Activated CD4-positive, alpha-beta T cell treated with anti-CD3 and anti-CD28 coated beads for 36 hours (primary cell): ENCODE measurements around the gene FN1. TPM values are rescaled to one million over a fixed set of nuclear protein-coding genes. Genes with fewer than 3 reads are reported as not detected.

Experiments
- ATAC-seq: fragments of 200-7000 bp; cut with Tn5 transposase; one replicate; pipeline ENCODE4 v1.10.0; 2021; ENCODE audit warnings: mild to moderate bottlenecking, moderate library complexity
- CTCF ChIA-PET: fragments of 350-600 bp; sonication (Branson Sonifier 250); formaldehyde crosslinking; loops from one replicate; lab custom pipeline; 2021; ENCODE audit warnings: antibody characterized with exemption; lab: Charles Lee
- POLR2A ChIA-PET: fragments of 350-600 bp; sonication (Branson Sonifier 250); formaldehyde crosslinking; loops from one replicate; lab custom pipeline; 2021; ENCODE audit warnings: antibody characterized with exemption, inconsistent platforms; lab: Charles Lee
- DNase-seq: peaks from one replicate; pipeline ENCODE4 v3.0.0-alpha.2; 2020
- H3K27ac Mint-ChIP-seq: one replicate; pipeline ENCODE4 v1.8.0; 2021; ENCODE audit warnings: mixed read lengths
- H3K27me3 Mint-ChIP-seq: one replicate; pipeline ENCODE4 v1.8.0; 2021; ENCODE audit warnings: mixed read lengths
- H3K36me3 Mint-ChIP-seq: one replicate; pipeline ENCODE4 v1.8.0; 2021; ENCODE audit warnings: low read depth, mixed read lengths
- H3K4me1 Mint-ChIP-seq: one replicate; pipeline ENCODE4 v1.8.0; 2021; ENCODE audit warnings: mixed read lengths
- H3K4me3 Mint-ChIP-seq: one replicate; pipeline ENCODE4 v1.8.0; 2021; ENCODE audit warnings: mild to moderate bottlenecking, moderate library complexity, mixed read lengths
- H3K9me3 Mint-ChIP-seq: one replicate; pipeline ENCODE4 v1.8.0; 2021; ENCODE audit warnings: low read depth, mixed read lengths
- intact Hi-C, 2 experiments: fragments of 100-400 bp; cut with DNase I in 1 of 2; cut with micrococcal nuclease in 1 of 2; formaldehyde crosslinking; loops; one replicate each; pipeline versions ENCODE4 v1.14.2 to v1.15.1; 2022 to 2024; cut with DNase I, micrococcal nuclease
- total RNA-seq, 2 experiments: library from RNA; stranded (reverse); gene quantifications; one replicate each; pipeline ENCODE4 v1.2.3, GENCODE V29; 2021

FN1 gene
- total RNA-seq, 2 experiments from 2014 or later: 0.59 to 0.70 TPM

DNA sequence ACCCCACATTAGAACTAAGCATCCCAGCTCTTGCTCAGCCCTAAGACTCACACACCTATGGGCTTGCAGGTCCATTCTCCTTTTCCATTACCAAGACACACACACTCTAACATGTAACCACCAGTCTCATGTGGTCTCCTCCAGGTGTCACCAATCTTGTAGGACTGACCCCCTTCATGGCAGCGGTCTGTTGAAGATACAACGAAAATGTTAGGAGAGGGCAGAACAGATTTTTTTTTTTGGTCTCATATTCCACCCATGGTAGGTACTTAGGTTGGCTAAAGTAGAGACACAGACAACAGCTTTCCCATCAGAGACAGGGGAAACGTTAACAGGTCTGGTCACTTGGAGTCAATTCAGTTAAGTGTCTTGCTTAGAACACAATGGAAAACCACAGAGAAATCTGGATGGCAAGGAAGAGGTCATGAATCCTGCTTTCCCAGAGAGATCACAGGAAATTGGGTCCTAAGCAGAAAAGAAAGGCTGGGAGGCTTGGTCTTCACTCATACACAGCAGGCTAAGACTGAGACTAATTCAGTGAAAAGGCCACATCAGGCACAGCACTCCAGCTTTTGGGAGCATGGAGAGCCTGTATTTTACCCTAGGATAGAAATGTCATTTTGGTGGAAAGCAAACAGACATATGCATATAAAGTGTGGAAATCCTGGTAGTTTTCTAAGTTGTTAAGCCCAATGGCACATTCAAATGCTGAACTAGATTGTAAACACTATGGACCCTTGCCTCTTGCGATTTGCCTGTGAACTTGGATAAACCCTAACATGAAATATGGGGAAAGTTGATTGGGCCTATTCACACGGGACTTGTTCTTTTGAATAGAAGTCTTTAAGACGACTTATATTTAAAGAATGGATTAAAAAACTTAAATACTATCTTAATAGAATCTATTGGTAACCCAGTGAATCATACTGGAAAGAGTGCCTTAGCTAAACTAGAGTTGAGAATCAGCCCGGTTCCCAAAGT lies 3.8 kb downstream of the FN1 start:
- ATAC-seq (no peak), DNase-seq (no peak)
- intact Hi-C loops: loop anchor here in 1 of 2 experiments (10.0 kb wide), 1 partner anchor 627 kb away; the partner anchor contains the start of gene BARD1
- POLR2A ChIA-PET: no interaction called here
- peaks cover 11% of the 10 kb centered on the region for H3K4me1 Mint-ChIP-seq
- CTCF ChIA-PET: interaction anchor here (1.8 kb wide), 1 partner anchor 15 kb away, joined by 5 read pairs; no protein-coding TSS in a partner anchor
- H3K4me3 Mint-ChIP-seq: no peak overlapping the region
- H3K9me3 Mint-ChIP-seq: no peaks in the 10 kb centered on the region
- no peak overlapping the region for H3K27ac Mint-ChIP-seq
- no peaks in the 10 kb centered on the region for H3K36me3 Mint-ChIP-seq
- H3K27me3 Mint-ChIP-seq: peaks cover 59% of the 10 kb centered on the region

DNA sequence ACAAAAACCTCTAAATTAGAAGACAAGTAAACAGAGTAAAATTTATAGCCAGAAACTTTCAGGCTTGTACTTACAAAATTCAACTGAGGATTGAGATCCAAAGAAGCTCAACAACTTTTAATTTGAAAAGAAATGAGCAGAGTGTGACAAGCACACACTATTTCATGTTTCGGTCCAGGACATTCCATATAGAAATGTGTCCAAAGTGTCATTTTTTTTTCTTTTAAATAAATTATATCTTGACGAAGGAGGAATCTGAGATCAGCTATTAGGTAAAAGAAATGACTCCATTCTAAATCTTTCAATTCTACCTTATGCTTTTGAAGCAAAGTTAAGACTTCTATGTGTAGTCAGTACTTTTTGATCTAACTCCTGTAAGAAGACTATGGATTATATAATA lies 4.6 kb downstream of the FN1 start:
- Mint-ChIP-seq H3K4me3 (no peak overlapping the region), H3K27me3 (peaks cover 51% of the 10 kb centered on the region), H3K9me3 (no peaks in the 10 kb centered on the region), H3K27ac (no peak overlapping the region), H3K4me1 (peaks cover 5% of the 10 kb centered on the region), H3K36me3 (no peaks in the 10 kb centered on the region)
- DNase-seq (no peak), ATAC-seq (no peak)
- POLR2A ChIA-PET: no interaction called here
- intact Hi-C loops: loop anchor here in 1 of 2 experiments (10.0 kb wide), 1 partner anchor 626 kb away; the partner anchor contains the start of gene BARD1
- CTCF ChIA-PET: no interaction called here

- CTCF ChIA-PET: interaction anchor here (1.3 to 2.2 kb wide), 2 partner anchors 10 to 12 kb away, joined by 3 to 5 read pairs; no protein-coding TSS in a partner anchor
- intact Hi-C loops: loop anchor here in 1 of 2 experiments (10.0 kb wide), 1 partner anchor 626 kb away; the partner anchor contains the start of gene BARD1
Measured at GRCh38 chr2:215430528-215431187, 5.2 kb downstream of the FN1 start.

DNA sequence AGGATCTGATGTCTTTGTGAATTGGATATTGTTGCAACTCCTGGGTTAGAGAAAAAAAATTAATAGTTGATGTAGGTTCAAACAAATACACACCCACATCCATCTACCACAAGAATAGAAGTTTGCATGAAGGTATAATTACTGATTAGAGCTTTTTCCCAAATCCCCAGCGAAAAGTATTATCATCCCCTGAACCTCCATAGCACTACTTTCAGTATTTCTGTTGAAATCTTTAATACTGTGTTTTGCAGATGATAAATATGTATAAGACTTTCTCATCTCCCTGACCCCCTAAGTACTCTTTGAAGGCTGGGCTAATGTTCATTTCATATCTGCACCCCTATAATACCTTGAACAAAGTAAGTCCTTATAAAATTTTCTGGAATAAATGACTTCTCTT lies 6.4 kb downstream of the FN1 start:
- Mint-ChIP-seq H3K4me1 (no peaks in the 10 kb centered on the region), H3K36me3 (no peaks in the 10 kb centered on the region), H3K27ac (no peak overlapping the region), H3K27me3 (peaks cover 40% of the 10 kb centered on the region), H3K9me3 (no peaks in the 10 kb centered on the region), H3K4me3 (no peak overlapping the region)
- POLR2A ChIA-PET: no interaction called here
- no peak for DNase-seq
- CTCF ChIA-PET: interaction anchor here (0.8 to 2.2 kb wide), 4 partner anchors 11 to 144 kb away, joined by 3 to 5 read pairs (median 4); no protein-coding TSS in a partner anchor
- no peak for ATAC-seq
- intact Hi-C loops: no loop called here

More at GRCh38 chr2:215430528-215431187, 5.2 kb downstream of the FN1 start:
- Mint-ChIP-seq H3K9me3 (no peaks in the 10 kb centered on the region), H3K27me3 (peaks cover 49% of the 10 kb centered on the region), H3K4me3 (no peak overlapping the region), H3K36me3 (no peaks in the 10 kb centered on the region), H3K4me1 (peaks cover 5% of the 10 kb centered on the region), H3K27ac (no peak overlapping the region)
- DNase-seq (no peak), ATAC-seq (no peak)
- POLR2A ChIA-PET: no interaction called here

DNA sequence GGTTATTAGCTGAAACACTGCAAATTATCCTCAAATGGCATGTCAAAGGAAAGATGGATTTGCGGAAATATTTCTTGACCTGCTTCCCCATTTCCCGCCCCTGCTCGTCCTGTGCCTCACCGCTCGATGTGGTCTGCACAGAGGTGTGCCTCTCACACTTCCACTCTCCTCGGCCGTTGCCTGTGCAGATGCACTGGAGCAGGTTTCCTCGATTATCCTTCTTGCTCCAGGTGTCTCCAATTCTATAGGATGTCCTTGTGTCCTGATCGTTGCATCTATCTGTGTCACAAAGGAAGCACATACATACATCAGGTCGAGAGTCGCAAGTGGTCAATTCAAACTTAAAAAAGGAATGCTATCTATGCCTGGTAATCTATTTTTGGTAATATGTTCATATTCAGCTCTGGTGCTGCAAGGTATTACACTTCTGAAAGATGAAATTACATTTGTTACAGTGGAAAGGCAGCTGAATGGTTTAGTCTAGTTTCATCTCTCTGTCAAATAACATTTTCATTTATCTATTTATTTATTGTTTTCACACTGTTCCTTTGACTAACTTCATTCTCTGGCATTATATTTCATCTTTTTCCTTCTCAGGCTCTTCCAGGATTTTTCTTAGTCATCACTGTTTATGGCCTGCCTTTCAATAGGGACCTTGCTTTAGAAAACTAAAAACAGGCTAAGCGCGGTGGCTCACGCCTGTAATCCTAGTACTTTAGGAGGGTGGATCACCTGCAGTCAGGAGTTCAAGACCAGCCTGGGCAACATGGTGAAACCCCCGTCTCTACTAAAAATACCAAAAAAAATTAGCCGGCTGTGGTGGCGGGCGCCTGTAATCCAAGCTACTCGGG lies 7.6 kb downstream of the FN1 start:
- Mint-ChIP-seq H3K27me3 (peaks cover 47% of the 10 kb centered on the region), H3K4me3 (no peak overlapping the region), H3K4me1 (no peaks in the 10 kb centered on the region), H3K9me3 (no peaks in the 10 kb centered on the region), H3K27ac (no peak overlapping the region), H3K36me3 (no peaks in the 10 kb centered on the region)
- ATAC-seq (no peak), DNase-seq (no peak)
- intact Hi-C loops: no loop called here
- CTCF ChIA-PET: interaction anchor here (0.9 to 2.2 kb wide), 3 partner anchors 13 to 503 kb away, joined by 3 to 5 read pairs (median 4); no protein-coding TSS in a partner anchor
- POLR2A ChIA-PET: no interaction called here

- no peak overlapping the region for H3K4me3 Mint-ChIP-seq
- no peak for ATAC-seq
- ChIA-PET POLR2A (no interaction called here), CTCF (no interaction called here)
- no peaks in the 10 kb centered on the region for H3K9me3 Mint-ChIP-seq
- no peak for DNase-seq
- H3K4me1 Mint-ChIP-seq: no peaks in the 10 kb centered on the region
- H3K27me3 Mint-ChIP-seq: peaks cover 44% of the 10 kb centered on the region
- no peak overlapping the region for H3K27ac Mint-ChIP-seq
- intact Hi-C loops: no loop called here
- no peaks in the 10 kb centered on the region for H3K36me3 Mint-ChIP-seq
Measured at GRCh38 chr2:215427585-215427984, 8.3 kb downstream of the FN1 start.

- no peak for DNase-seq
- peaks cover 42% of the 10 kb centered on the region for H3K27me3 Mint-ChIP-seq
- intact Hi-C loops: no loop called here
- H3K4me1 Mint-ChIP-seq: no peaks in the 10 kb centered on the region
- ChIA-PET CTCF (interaction anchor here (0.5 to 0.6 kb wide), 2 partner anchors 54 to 74 kb away, joined by 3 read pairs; no protein-coding TSS in a partner anchor), POLR2A (no interaction called here)
- H3K36me3 Mint-ChIP-seq: no peaks in the 10 kb centered on the region
- no peak overlapping the region for H3K27ac Mint-ChIP-seq
- H3K4me3 Mint-ChIP-seq: no peak overlapping the region
- no peaks in the 10 kb centered on the region for H3K9me3 Mint-ChIP-seq
- ATAC-seq: no peak
Measured at GRCh38 chr2:215425021-215425782, 10.7 kb downstream of the FN1 start.

DNA sequence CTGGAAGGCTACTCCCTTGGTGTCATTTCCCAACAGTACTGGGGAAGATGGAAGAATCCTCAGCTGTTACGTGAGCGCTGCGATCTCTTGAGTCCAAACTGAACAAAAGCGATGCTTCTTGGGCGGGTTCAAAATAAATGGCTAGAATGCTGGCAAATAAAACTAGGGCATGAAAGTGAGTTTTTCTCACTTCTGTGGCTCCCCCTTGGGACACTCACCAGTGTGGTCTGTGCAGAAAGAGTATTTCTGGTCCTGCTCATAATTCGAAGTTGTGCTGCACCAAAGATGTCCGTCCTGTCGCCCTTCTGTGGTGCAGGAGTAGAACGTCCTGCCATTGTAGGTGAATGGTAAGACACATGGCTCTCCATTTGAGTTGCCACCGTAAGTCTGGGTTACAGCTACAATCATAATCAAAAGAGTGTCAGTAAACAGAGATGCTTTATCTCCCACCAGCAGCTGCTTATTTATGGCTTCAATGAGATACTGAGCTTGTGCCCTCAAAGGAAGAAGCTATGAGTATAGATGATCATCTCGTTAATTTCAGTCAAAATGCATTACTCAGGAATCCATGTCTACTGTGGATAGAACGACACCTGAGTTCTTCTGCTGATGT lies 11.8 kb downstream of the FN1 start:
- no peak overlapping the region for H3K4me3 Mint-ChIP-seq
- peaks cover 38% of the 10 kb centered on the region for H3K27me3 Mint-ChIP-seq
- intact Hi-C loops: no loop called here
- no peaks in the 10 kb centered on the region for H3K36me3 Mint-ChIP-seq
- H3K27ac Mint-ChIP-seq: no peak overlapping the region
- no peaks in the 10 kb centered on the region for H3K9me3 Mint-ChIP-seq
- no peaks in the 10 kb centered on the region for H3K4me1 Mint-ChIP-seq
- ChIA-PET POLR2A (no interaction called here), CTCF (interaction anchor here (0.7 to 1.1 kb wide), 2 partner anchors 15 to 229 kb away, joined by 3 read pairs; no protein-coding TSS in a partner anchor)
- DNase-seq (no peak), ATAC-seq (no peak)

GRCh38 chr2:215423234-215423633 lies 12.6 kb downstream of the FN1 start:
- DNase-seq (no peak), ATAC-seq (no peak)
- Mint-ChIP-seq H3K4me1 (no peaks in the 10 kb centered on the region), H3K36me3 (no peaks in the 10 kb centered on the region), H3K27me3 (peaks cover 35% of the 10 kb centered on the region), H3K9me3 (no peaks in the 10 kb centered on the region), H3K27ac (no peak overlapping the region), H3K4me3 (no peak overlapping the region)
- ChIA-PET CTCF (interaction anchor here (0.7 kb wide), 1 partner anchor 230 kb away, joined by 3 read pairs; no protein-coding TSS in a partner anchor), POLR2A (no interaction called here)
- intact Hi-C loops: no loop called here

- ATAC-seq (no peak), DNase-seq (no peak)
- H3K27ac Mint-ChIP-seq: no peak overlapping the region
- H3K36me3 Mint-ChIP-seq: no peaks in the 10 kb centered on the region
- ChIA-PET POLR2A (no interaction called here), CTCF (no interaction called here)
- no peaks in the 10 kb centered on the region for H3K4me1 Mint-ChIP-seq
- intact Hi-C loops: no loop called here
- no peak overlapping the region for H3K4me3 Mint-ChIP-seq
- peaks cover 34% of the 10 kb centered on the region for H3K27me3 Mint-ChIP-seq
- no peaks in the 10 kb centered on the region for H3K9me3 Mint-ChIP-seq
Measured at GRCh38 chr2:215422676-215423075, 13.2 kb downstream of the FN1 start.
